Neural cell (in vitro differentiated cells): Measurements from ENCODE around the gene KLK4.

Experiments used
- EP300 ChIP-seq: fragments of 450-650 bp; conservative IDR thresholded peaks from 2 replicates; pipeline ENCODE4 v1.6.1; 2014; ENCODE audit warnings: antibody characterized with exemption, mild to moderate bottlenecking, moderate library complexity; ENCODE audit not compliant: poor library complexity, severe bottlenecking
- EZH2 ChIP-seq: fragments of 200-600, 300-800 bp; shearing (Covaris generic), sonication (generic); IDR thresholded peaks from 2 replicates; pipeline ENCODE4 v1.6.1; 2014; ENCODE audit warnings: antibody characterized with exemption, low read length, borderline replicate concordance, mild to moderate bottlenecking; ENCODE audit not compliant: insufficient read depth, poor library complexity, severe bottlenecking
- POLR2AphosphoS5 ChIP-seq: IDR thresholded peaks from 2 replicates; pipeline ENCODE4 v1.6.1; 2012
- TAF1 ChIP-seq: IDR thresholded peaks from 2 replicates; pipeline ENCODE4 v1.6.1; 2012; ENCODE audit warnings: low read depth
- TF ChIP-seq, protein P1 (sequence below): fragments of 450-650 bp; IDR thresholded peaks from 2 replicates; pipeline ENCODE4 v1.5.1; 2014; ENCODE audit warnings: antibody characterized with exemption, mild to moderate bottlenecking, moderate library complexity; ENCODE audit not compliant: poor library complexity, severe bottlenecking

DNA sequence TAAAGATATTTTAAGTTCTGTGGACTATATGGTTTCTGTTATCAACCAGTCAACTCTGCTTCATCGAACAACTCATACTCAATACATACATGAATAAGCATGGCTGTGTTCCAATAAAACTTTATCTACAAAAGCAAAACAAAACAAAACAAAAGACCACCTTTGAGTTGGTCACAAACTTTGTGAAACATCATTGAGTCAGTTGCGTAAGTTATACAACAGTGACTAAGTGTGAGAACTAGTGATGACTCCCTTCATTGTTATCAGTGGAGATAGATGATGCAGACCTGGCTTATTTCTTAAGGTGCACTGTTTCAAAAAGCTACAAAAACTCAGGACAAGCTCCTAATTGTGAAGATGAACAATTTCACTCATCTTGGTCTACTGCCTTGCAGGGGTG lies 14.5 kb upstream of the KLK4 start:
- TF ChIP-seq EZH2 (no peak), EP300 (no peak), TAF1 (no peak), POLR2AphosphoS5 (no peak)
- TF ChIP-seq, protein P1, sequence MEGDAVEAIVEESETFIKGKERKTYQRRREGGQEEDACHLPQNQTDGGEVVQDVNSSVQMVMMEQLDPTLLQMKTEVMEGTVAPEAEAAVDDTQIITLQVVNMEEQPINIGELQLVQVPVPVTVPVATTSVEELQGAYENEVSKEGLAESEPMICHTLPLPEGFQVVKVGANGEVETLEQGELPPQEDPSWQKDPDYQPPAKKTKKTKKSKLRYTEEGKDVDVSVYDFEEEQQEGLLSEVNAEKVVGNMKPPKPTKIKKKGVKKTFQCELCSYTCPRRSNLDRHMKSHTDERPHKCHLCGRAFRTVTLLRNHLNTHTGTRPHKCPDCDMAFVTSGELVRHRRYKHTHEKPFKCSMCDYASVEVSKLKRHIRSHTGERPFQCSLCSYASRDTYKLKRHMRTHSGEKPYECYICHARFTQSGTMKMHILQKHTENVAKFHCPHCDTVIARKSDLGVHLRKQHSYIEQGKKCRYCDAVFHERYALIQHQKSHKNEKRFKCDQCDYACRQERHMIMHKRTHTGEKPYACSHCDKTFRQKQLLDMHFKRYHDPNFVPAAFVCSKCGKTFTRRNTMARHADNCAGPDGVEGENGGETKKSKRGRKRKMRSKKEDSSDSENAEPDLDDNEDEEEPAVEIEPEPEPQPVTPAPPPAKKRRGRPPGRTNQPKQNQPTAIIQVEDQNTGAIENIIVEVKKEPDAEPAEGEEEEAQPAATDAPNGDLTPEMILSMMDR: no peak
